Left cardiac atrium (tissue), 4 donors: ENCODE data around the gene TRAPPC12. TPM values are rescaled to one million over a fixed set of nuclear protein-coding genes. Genes with fewer than 3 reads are reported as not detected.
A peak's percentile ranks its signal among the peaks of the same experiment; 100 is the strongest.
"Not testable (repeated sequence)": the region's sequence is repeated elsewhere in the genome, so short reads cannot be mapped to it uniquely, and the experiment has no call there.

Experiments
- ATAC-seq, 2 donors: fragments of 200-7000 bp; cut with Tn5 transposase; one replicate each; pipeline ENCODE4 v1.9.1; 2020; ENCODE audit warnings: mild to moderate bottlenecking in 2 of 2, moderate library complexity in 2 of 2
- DNase-seq: peaks from one replicate; pipeline ENCODE4 v3.0.0-alpha.2; 2020
- intact Hi-C, 2 donors: fragments of 100-400 bp; cut with DNase I; formaldehyde crosslinking; loops; one replicate each; pipeline versions ENCODE4 v1.14.1 to v1.15.1; 2022 to 2023
- total RNA-seq, 2 donors: library from RNA; stranded (reverse); fragmentation: NEBNext Ultra II Directional; extraction: Animal tissue kit (Norgen Biotek cat#: 25700); gene quantifications; one replicate each; pipeline ENCODE4 v1.2.1, GENCODE V29; 2021
- donor health status: DM: no; HTN: yes; CAD: no.
- donor health status: DM: no; HTN: yes; CAD: no; lungs with severe emphysema.
- donor health status: DM: yes; HTN: yes; CAD: no.
- donor health status: Dilated cardiomyopathy.

Gene TRAPPC12
- total RNA-seq, 2 donors from 2014 or later, result 76.2 to 86.3 TPM

GRCh38 chr2:3512086-3512485 is 132.6 kb downstream of the TRAPPC12 start:
- DNase-seq (no peak), ATAC-seq (no peak)
- intact Hi-C loops, result no loop called here

GRCh38 chr2:3513026-3513810 is 133.7 kb downstream of the TRAPPC12 start:
- no peak for ATAC-seq
- intact Hi-C loops, result no loop called here
- no peak for DNase-seq

- intact Hi-C loops, DNase-seq, ATAC-seq: not testable (repeated sequence)
These were observed 135.9 kb downstream of the TRAPPC12 start for GRCh38 chr2:3515438-3515837.

GRCh38 chr2:3516831-3517230 is 137.3 kb downstream of the TRAPPC12 start:
- DNase-seq, result no peak
- intact Hi-C loops, result no loop called here
- no peak for ATAC-seq

- intact Hi-C loops, result no loop called here
- no peak for ATAC-seq
- DNase-seq, result no peak
These were observed 138.5 kb downstream of the TRAPPC12 start for GRCh38 chr2:3517948-3518495.

GRCh38 chr2:3518496-3519254 is 139.2 kb downstream of the TRAPPC12 start:
- DNase-seq (peak; percentile 99), ATAC-seq (peak; percentile 93 to 95)
- intact Hi-C loops, result no loop called here

- ATAC-seq, result peak; percentile 79 to 88
- intact Hi-C loops, result loop anchor here in 1 of 2 donors (5.0 kb wide), 1 partner anchor 57 kb away; no protein-coding TSS in a partner anchor
These were observed 140.0 kb downstream of the TRAPPC12 start, which contains the start of gene ADI1 for GRCh38 chr2:3519255-3520205. Gene ADI1, minus strand, starts transcription at chr2:3519531. Its CDS starts 44 bp downstream, at chr2:3519487.

GRCh38 chr2:3520591-3520990 is 141.1 kb downstream of the TRAPPC12 start:
- DNase-seq, result no peak

More at GRCh38 chr2:3519255-3520205, 140.0 kb downstream of the TRAPPC12 start, which contains the start of gene ADI1:
- peak; percentile 88 for DNase-seq

GRCh38 chr2:3522961-3523421 is 143.5 kb downstream of the TRAPPC12 start:
- peak; percentile 54 for DNase-seq
- ATAC-seq, result no peak
- intact Hi-C loops, result loop anchor here in 1 of 2 donors (5.0 kb wide), 1 partner anchor 61 kb away; no protein-coding TSS in a partner anchor

More at GRCh38 chr2:3520591-3520990, 141.1 kb downstream of the TRAPPC12 start:
- intact Hi-C loops, result loop anchor here in 1 of 2 donors (5.0 kb wide), 1 partner anchor 58 kb away; no protein-coding TSS in a partner anchor
- ATAC-seq, result no peak

- DNase-seq (no peak), ATAC-seq (no peak)
- intact Hi-C loops, result loop anchor here in 1 of 2 donors (5.0 kb wide), 1 partner anchor 61 kb away; no protein-coding TSS in a partner anchor
These were observed 144.1 kb downstream of the TRAPPC12 start for GRCh38 chr2:3523551-3524041.

GRCh38 chr2:3526871-3527270 is 147.4 kb downstream of the TRAPPC12 start:
- intact Hi-C loops, result no loop called here
- no peak for ATAC-seq
- DNase-seq, result no peak

GRCh38 chr2:3527886-3528785 is 148.6 kb downstream of the TRAPPC12 start:
- no peak for DNase-seq
- intact Hi-C loops, result no loop called here

More at GRCh38 chr2:3527886-3528785, 148.6 kb downstream of the TRAPPC12 start:
- no peak for ATAC-seq

Other genes starting within 250 kb of the TRAPPC12 start
- gene EIPR1, start 1.9 kb upstream of the TRAPPC12 start, total RNA-seq, result 10 to 100 TPM; 11.0 to 11.4 TPM
- gene ADI1, start 139.8 kb downstream of the TRAPPC12 start, total RNA-seq, result 100 to 1,000 TPM; 102 to 128 TPM
- 10 to 100 TPM; 17.3 to 22.2 TPM for gene RNASEH1, start 178.6 kb downstream of the TRAPPC12 start, total RNA-seq
- 100 to 1,000 TPM; 765 to 811 TPM for gene RPS7, start 195.6 kb downstream of the TRAPPC12 start, total RNA-seq
- 10 to 100 TPM in 1 of 2 donors, 1 to 10 TPM in 1; 3.3 to 25.0 TPM for gene COLEC11, start 215.4 kb downstream of the TRAPPC12 start, total RNA-seq